PC-9 (cell line): ENCODE results near the gene CRYZ. TPM values are rescaled to one million over a fixed set of nuclear protein-coding genes. Genes with fewer than 3 reads are reported as not detected.

ENCODE experiments used
- BruUV-seq: library from RNA; stranded (reverse); fragments of 400-500 nt; replicated peaks from 2 replicates; lab custom pipeline; 2021; lab: Mats Ljungman, UMichigan
- CTCF ChIA-PET: fragments of 300-600 bp; sonication (Branson Sonifier 250); formaldehyde crosslinking; loops from one replicate; lab custom pipeline; 2022; ENCODE audit warnings: antibody characterized with exemption; lab: Charles Lee
- POLR2A ChIA-PET: fragments of 300-600 bp; sonication (Branson Sonifier 250); formaldehyde crosslinking; loops from one replicate; lab custom pipeline; 2022; ENCODE audit warnings: antibody characterized with exemption; ENCODE audit not compliant: unreplicated experiment; lab: Charles Lee
- DNase-seq, 2 experiments: peaks; one replicate each; pipeline versions ENCODE4 v3.0.0 to v3.0.0-alpha.2; 2015 to 2022; ENCODE audit warnings: mixed read lengths in 1 of 2
- H2AFZ ChIP-seq: fragments of 200-600 bp; sonication (generic); 2 replicates; pipeline ENCODE4 v1.8.1; 2017; ENCODE audit warnings: antibody characterized with exemption
- H3F3A ChIP-seq: fragments of 200-600 bp; sonication (generic); 2 replicates; pipeline ENCODE4 v1.8.1; 2017; ENCODE audit warnings: antibody characterized with exemption, mild to moderate bottlenecking, low read depth; ENCODE audit not compliant: insufficient read depth
- H3K27ac ChIP-seq: fragments of 200-600 bp; sonication (generic); 2 replicates; pipeline ENCODE4 v1.6.1; 2016; ENCODE audit warnings: mixed run types
- H3K27me3 ChIP-seq: fragments of 200-600 bp; sonication (generic); 2 replicates; pipeline ENCODE4 v1.6.1; 2016; ENCODE audit warnings: low read depth, mixed run types; ENCODE audit not compliant: insufficient read depth
- H3K36me3 ChIP-seq: fragments of 200-600 bp; sonication (generic); 2 replicates; pipeline ENCODE4 v1.6.1; 2016; ENCODE audit warnings: low read depth, mixed run types
- H3K4me1 ChIP-seq: fragments of 200-600 bp; sonication (generic); replicated peaks from 2 replicates; pipeline ENCODE4 v1.6.1; 2016; ENCODE audit warnings: mixed run types; ENCODE audit not compliant: insufficient read depth
- H3K4me2 ChIP-seq: fragments of 200-600 bp; sonication (generic); 2 replicates; pipeline ENCODE4 v1.6.1; 2017; ENCODE audit warnings: mixed run types
- H3K4me3 ChIP-seq: fragments of 200-600 bp; sonication (generic); 2 replicates; pipeline ENCODE4 v1.6.1; 2016; ENCODE audit warnings: mixed run types
- H3K79me2 ChIP-seq: fragments of 200-600 bp; sonication (generic); 2 replicates; pipeline ENCODE4 v1.6.1; 2017; ENCODE audit warnings: low read depth, mixed run types
- H3K9me2 ChIP-seq: fragments of 200-600 bp; sonication (generic); 2 replicates; pipeline ENCODE4 v1.8.1; 2017; ENCODE audit warnings: mild to moderate bottlenecking; ENCODE audit not compliant: insufficient read depth
- H3K9me3 ChIP-seq: fragments of 200-600 bp; sonication (generic); 2 replicates; pipeline ENCODE4 v1.8.1; 2016; ENCODE audit warnings: low read depth; ENCODE audit not compliant: insufficient read depth
- H4K20me1 ChIP-seq: fragments of 200-600 bp; sonication (generic); 2 replicates; pipeline ENCODE4 v1.8.1; 2017; ENCODE audit not compliant: insufficient read depth
- EZH2 ChIP-seq: fragments of 200-600 bp; sonication (generic); IDR thresholded peaks from 2 replicates; pipeline ENCODE4 v1.8.0; 2017; ENCODE audit warnings: antibody characterized with exemption, low read depth
- intact Hi-C: fragments of 100-400 bp; cut with micrococcal nuclease; formaldehyde crosslinking; loops from one replicate; pipeline ENCODE4 v1.10.0; 2022; ENCODE audit not compliant: unreplicated experiment
- total RNA-seq: library from RNA; stranded (reverse); gene quantifications from 2 replicates; pipeline ENCODE4 v1.2.3, GENCODE V29; 2021
- TF ChIP-seq, protein P1 (sequence below): fragments of 200-600 bp; sonication (generic); conservative IDR thresholded peaks from 2 replicates; pipeline ENCODE4 v1.6.1; 2017; ENCODE audit warnings: mixed run types, antibody characterized with exemption, mild to moderate bottlenecking, moderate library complexity

Gene CRYZ
- total RNA-seq, 1 experiment from 2014 or later = 24.4 TPM

DNA sequence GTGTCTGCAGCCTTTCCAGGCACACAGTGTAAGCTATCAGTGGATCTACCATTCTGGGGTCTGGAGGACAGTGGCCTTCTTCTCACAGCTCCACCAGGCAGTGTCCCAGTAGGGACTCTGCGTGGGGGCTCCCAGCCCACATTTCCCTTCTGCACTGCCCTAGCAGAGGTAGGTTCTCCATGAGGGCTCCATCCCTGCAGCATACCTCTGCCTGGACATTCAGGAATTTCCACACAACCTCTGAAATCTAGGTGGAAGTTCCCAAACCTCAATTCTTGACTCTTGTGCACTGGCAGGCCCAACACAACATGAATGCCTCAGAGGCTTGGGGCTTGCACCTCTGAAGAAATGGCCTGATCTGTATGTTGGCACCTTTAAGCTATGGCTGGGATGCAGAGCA, 6.8 kb downstream of the CRYZ start:
- Histone ChIP-seq H3K27me3 (no peaks in the 10 kb centered on the region), H4K20me1 (no peaks in the 10 kb centered on the region), H3K36me3 (0 out of 2 replicates have a peak, but pooled peaks cover 3% of the 10 kb centered on the region), H3K79me2 (no peaks in the 10 kb centered on the region), H3K9me3 (no peaks in the 10 kb centered on the region), H2AFZ (no peak overlapping the region), H3K4me2 (no peak overlapping the region), H3K27ac (no peak overlapping the region), H3F3A (no peaks in the 10 kb centered on the region), H3K9me2 (no peaks in the 10 kb centered on the region), H3K4me3 (no peak overlapping the region), H3K4me1 (peaks cover 4% of the 10 kb centered on the region; the same call in 1 of the 2 replicates)
- POLR2A ChIA-PET = no interaction called here
- no TSS peak for BruUV-seq
- no peak for DNase-seq
- intact Hi-C loops = no loop called here
- no peak for TF ChIP-seq EZH2
- TF ChIP-seq, protein P1, sequence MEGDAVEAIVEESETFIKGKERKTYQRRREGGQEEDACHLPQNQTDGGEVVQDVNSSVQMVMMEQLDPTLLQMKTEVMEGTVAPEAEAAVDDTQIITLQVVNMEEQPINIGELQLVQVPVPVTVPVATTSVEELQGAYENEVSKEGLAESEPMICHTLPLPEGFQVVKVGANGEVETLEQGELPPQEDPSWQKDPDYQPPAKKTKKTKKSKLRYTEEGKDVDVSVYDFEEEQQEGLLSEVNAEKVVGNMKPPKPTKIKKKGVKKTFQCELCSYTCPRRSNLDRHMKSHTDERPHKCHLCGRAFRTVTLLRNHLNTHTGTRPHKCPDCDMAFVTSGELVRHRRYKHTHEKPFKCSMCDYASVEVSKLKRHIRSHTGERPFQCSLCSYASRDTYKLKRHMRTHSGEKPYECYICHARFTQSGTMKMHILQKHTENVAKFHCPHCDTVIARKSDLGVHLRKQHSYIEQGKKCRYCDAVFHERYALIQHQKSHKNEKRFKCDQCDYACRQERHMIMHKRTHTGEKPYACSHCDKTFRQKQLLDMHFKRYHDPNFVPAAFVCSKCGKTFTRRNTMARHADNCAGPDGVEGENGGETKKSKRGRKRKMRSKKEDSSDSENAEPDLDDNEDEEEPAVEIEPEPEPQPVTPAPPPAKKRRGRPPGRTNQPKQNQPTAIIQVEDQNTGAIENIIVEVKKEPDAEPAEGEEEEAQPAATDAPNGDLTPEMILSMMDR = no peak
- CTCF ChIA-PET = no interaction called here

DNA sequence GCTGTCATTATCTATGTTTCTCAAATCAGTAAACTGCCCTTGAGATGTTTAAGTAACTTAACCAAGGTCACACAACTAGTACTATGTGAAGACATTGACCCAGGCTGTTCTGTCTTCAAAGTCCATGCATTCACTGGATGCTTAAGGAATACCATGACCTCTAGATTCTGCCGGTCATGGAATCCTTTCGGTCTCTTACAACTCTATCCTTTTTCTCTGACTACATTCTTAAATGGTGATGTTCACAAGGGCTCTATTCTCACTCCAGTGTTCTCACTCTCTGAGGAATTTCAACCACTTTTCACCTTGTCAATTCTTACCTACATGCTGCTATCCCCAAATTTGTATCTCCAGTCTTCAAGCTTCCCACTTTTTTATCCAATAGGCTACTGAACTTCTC, 15.2 kb downstream of the CRYZ start:
- no peak for DNase-seq
- no peaks in the 10 kb centered on the region for H3K27me3 ChIP-seq
- H4K20me1 ChIP-seq = no peaks in the 10 kb centered on the region
- H3K4me1 ChIP-seq = no peaks in the 10 kb centered on the region
- no TSS peak for BruUV-seq
- no peak overlapping the region for H3K4me2 ChIP-seq
- H3K9me3 ChIP-seq = no peaks in the 10 kb centered on the region
- H3K9me2 ChIP-seq = no peaks in the 10 kb centered on the region
- CTCF ChIA-PET = no interaction called here
- H3K27ac ChIP-seq = no peak overlapping the region
- H3K79me2 ChIP-seq = no peaks in the 10 kb centered on the region
- intact Hi-C loops = no loop called here
- POLR2A ChIA-PET = no interaction called here
- TF ChIP-seq EZH2 = no peak
- TF ChIP-seq, protein P1 = no peak
- no peak overlapping the region for H2AFZ ChIP-seq
- H3F3A ChIP-seq = no peaks in the 10 kb centered on the region
- H3K4me3 ChIP-seq = no peak overlapping the region
- H3K36me3 ChIP-seq = peaks cover 10% of the 10 kb centered on the region; the same call in 1 of the 2 replicates

DNA sequence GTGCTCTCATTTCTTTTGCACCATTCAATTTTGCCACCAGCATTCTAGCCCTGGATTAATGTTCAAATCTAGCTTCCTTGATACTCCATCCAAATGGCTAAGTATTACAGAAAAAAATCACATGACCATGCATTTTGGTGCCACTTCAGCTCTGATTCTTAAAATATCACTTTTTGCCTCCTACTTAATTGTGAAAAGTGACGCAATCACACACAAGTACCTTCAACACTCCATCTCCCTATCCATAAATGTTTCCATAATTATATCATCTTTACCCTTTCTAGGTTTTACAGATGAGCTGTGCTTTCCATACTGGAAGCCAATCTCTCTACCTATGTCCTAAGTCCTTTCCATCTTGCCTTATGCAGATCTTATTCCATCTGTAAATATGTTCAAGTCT, 16.0 kb downstream of the CRYZ start:
- CTCF ChIA-PET = no interaction called here
- POLR2A ChIA-PET = no interaction called here

More for the DNA sequence above, 16.0 kb downstream of the CRYZ start:
- H3K9me2 ChIP-seq = no peaks in the 10 kb centered on the region
- no TSS peak for BruUV-seq
- DNase-seq = no peak
- no peaks in the 10 kb centered on the region for H3F3A ChIP-seq
- intact Hi-C loops = no loop called here
- H3K27ac ChIP-seq = no peak overlapping the region
- no peaks in the 10 kb centered on the region for H4K20me1 ChIP-seq
- H3K4me2 ChIP-seq = no peak overlapping the region
- no peak overlapping the region for H2AFZ ChIP-seq
- no peaks in the 10 kb centered on the region for H3K27me3 ChIP-seq
- H3K79me2 ChIP-seq = no peaks in the 10 kb centered on the region
- no peaks in the 10 kb centered on the region for H3K9me3 ChIP-seq
- TF ChIP-seq, protein P1 = no peak
- no peak for TF ChIP-seq EZH2
- H3K4me3 ChIP-seq = no peak overlapping the region
- peaks cover 10% of the 10 kb centered on the region; the same call in 1 of the 2 replicates for H3K36me3 ChIP-seq
- H3K4me1 ChIP-seq = no peaks in the 10 kb centered on the region
